DMS53 (cell line): Measurements from ENCODE around the gene CD28.
A peak's percentile ranks its signal among the peaks of the same experiment; 100 is the strongest.
"Not testable (repeated sequence)": the region's sequence is repeated elsewhere in the genome, so short reads cannot be mapped to it uniquely, and the experiment has no call there.

Experiments
- DNase-seq: peaks from one replicate; lab custom pipeline; 2025; lab: John Stamatoyannopoulos, UW

The CD28 gene

DNA sequence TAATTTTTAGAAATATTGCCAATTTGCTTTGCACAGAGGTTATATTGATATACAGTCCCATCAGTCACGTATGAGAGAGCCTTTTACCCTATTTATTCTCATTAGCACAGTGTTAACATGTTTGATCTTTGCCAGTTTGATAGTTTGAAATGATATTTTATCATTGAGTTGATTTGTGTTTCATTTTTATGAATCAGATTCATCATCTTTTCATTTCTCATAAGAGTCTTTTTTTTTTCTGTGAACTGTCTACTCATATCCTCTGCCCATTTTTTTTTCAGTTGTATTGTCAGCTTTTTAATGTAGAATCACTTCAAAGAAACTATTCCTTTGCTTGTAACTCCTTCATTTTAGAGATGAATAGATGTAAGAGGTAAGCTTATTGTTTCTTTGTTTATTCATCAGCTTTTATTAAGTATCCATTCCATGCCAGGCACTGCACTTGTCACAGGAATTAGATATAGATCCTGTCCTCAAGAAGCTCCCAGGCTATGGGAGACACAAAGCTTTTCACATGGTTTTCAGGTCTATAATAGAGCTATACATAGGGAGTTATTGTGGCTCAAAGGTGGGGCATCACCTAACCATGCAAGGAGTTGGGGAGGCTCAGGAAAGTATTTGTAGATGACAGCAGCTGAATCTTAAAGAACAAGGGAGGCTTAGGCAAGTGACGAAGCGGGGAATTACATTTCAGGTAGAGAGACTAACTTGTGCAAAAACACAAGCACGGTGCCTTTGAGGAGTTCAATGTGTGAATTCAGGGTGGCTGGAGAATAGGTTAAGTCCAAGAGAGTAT is 42.1 kb downstream of the CD28 start:
- DNase-seq = no peak

DNA sequence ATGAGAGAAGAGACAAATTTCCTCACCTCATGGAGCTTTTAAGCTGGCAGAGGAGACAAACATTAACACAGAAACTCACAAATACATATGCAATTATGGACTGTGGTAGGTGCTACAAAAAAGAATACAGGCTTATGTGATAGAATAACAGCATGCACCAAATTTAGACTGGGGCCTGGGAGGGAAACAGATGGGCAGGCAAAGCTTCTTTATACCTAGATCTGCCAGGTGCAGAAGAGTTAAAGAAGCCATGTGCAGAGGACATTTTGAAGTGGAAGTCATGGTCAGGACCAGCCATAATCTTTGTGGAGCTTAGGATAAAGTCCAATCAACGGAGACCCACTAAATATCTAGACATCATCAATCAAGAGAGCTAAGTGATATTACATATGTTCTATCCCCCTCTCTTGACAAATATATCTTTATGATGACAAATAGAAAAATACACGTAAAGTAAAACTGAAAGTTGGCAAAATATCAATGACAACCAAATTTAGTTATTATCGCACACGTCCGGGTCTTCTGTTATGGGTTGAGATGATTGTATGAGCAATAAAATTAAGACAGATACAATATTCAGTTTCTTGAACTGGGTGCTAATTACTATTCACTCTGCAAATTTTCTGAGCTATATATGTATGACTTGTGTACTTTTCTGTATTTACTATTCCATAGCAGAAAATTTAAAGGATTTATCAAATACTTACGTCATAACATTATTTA is 44.1 kb downstream of the CD28 start:
- DNase-seq = no peak

DNA sequence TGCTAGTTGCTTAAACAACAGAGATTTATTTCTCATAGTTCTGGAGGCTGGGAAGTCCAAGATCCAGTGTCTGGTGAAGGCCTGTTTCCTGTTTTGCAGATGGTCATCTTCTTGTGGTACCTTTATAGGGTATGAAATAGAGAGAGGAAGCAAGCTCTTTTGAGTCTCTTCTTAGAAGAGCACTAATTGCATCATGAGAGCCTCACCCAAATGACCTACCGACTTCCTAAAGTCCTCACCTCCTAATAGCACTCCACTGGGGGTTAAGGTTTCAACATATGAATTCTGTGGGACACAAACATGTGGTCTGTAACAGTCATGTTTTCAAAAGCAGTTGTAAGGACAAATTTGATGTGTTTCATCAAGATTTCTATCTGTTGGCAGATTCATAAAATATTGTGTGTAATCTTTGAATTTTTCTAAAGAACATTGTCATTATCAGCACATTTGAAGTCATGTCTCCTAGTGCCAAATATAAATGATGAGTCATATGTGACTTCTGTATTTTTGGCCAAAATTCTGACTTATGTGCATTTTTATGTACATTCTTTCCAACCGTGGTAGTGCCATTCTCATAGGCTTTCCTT is 45.3 kb downstream of the CD28 start:
- no peak for DNase-seq

- DNase-seq = no peak
Measured at GRCh38 chr2:203756161-203756560, 49.7 kb downstream of the CD28 start.

DNA sequence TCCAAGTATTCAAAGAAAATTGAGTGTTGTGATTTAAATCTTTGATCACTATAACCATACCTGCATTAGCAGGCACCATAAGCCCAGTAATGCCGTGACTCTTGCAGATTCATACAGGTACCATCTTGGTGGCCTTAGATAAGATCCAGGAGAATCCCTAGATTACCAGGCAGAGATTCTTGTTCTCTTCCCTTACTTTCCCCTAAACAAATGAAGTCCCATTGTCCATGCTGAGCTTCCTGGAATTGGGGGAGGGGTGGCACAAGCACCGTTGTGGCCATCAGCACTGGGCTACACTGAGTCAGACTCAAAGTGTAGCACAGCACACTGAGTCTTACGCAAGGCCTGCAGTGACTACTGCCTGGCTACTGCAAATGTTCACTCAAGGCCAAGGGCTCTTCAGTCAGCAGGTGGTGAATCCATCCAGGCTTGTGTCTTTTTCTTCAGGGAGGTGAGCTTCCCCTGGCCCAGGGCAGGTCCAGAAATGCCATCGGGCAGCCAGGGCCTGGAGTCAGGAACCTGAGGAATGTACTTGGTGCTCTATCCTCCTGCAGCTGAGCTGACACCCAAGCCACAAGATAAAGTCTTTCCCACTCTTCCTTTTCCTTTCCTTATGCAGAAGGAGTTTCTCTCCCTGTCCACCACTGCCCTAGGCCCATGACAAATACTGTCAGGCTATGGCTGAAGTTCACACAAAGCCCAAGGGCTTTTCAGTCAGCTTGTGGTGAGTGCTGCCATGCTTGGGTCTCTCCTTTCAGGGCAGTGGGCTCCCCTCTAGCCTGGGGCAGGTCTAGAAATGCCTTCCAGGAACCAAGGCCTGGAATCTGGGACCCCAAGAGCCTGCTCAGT is 52.6 kb downstream of the CD28 start:
- DNase-seq = peak; percentile 12

GRCh38 chr2:203759690-203760365 is 53.4 kb downstream of the CD28 start:
- DNase-seq = peak; percentile 8

GRCh38 chr2:203761121-203761520 is 54.7 kb downstream of the CD28 start:
- no peak for DNase-seq

DNA sequence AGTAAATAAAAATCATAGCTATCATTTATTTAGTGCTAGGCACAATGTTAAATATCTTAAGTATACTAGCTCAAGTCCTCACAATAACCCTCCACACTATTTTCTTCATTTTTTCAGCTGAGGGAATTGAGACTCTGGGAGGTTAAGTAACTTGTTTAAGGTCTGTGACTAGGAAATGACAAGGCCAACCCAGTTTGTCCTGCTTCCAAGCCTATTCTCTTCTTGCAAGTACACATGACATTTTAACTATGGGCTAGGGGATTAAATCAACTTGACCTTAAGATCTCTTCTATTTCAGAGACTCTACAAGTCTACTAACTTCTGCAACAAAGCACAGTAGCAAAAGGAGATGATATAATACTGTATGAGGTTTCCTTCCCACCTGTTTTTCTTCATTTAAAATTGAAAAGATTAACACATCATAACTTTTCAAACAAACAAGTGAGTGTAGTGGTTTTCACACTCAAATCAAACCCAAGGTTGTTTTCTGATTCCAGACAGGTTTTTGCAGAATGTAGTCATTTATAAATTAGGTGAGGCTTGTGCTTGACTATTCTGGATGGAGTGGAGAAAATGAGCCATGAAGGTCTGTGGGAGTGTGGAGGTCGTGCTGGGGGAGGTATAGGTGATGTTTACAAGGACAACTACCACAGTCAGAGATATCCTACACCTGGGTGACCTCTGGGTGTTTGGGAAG is 57.0 kb downstream of the CD28 start:
- no peak for DNase-seq

- DNase-seq = no peak
Measured at GRCh38 chr2:203763938-203764664, 57.7 kb downstream of the CD28 start.

GRCh38 chr2:203772456-203773165 is 66.2 kb downstream of the CD28 start:
- DNase-seq = no peak

GRCh38 chr2:203774760-203775159 is 68.3 kb downstream of the CD28 start:
- DNase-seq = no peak

DNA sequence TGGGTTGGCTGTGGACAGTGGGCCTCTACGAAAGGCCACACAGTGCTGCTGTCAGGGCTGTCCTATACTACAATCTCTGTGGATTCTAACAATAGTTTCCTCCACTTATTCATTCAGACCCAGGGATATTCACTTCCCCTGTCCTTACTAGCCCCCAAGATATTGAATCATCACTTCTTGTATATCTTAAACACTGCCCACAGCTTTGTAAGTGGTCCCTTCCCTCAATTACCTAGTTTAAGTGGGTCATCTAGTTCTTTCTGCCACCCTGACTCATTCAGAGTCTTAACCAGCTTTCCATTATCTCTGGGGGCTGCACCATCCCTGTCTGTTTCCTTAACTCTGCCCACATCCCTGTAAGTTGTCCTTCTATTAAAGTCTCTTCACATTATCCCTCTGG is 69.2 kb downstream of the CD28 start:
- no peak for DNase-seq

DNA sequence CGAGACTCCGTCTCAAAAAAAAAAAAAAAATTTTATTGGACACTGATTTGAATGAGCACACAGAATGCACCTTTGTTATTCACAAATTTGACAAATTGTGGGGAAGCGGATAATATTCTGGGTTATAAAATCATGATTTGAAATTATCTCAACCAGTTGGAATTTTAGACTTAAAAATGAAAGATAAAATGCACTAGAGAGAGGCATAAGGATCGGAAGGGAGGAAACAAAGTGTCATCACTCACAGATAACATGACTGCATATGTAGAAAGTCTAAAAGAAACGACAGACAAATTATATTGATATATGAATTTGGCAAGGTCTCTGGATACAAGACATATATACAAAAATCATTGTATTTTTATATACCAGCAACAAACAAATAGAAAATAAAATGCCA is 70.6 kb downstream of the CD28 start:
- DNase-seq = no peak

DNA sequence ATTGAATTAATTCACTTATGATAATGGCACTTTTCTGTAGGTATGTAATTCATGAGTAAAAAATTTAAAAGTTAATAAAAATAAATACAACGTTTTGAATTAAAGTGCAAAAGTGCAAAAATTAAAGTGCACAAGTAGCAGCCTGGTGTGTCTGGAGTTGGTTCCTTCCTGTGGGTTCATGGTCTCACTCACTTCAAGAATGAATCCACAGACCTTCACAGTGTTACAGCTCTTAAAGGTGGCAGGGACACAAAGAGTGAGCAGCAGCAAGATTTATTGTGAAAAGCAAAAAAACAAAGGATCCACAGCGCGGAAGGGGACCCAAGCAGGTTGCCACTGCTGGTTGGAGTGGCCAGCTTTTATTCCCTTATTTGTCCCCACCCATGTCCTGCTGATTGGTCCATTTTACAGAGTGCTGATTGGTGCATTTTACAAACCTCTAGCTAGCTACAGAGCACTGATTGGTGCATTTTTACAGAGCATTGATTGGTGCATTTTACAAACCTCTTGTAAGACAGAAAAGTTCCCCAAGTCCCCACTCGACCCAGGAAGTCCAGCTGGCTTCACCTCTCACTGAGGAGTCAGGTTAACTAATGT is 73.1 kb downstream of the CD28 start:
- not testable (repeated sequence) for DNase-seq

DNA sequence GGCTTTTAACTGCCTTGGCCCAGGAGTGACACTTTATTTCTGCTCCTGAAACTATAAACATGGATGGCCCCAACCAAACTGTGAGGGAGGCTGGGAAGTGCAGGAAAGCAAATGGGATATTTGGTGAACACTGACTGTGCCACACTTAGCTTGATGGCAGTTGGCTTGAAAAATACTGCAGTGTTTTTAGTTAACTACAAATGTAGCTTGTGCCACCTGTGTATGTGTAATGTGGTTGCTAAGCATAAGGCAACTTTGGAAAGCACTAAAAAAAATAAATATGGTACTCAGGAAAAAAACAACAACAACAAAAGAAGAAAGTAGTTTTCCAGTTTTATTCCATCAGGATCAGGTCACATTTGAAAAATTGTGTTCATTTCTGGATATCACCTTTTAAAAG is 73.8 kb downstream of the CD28 start:
- DNase-seq = no peak

DNA sequence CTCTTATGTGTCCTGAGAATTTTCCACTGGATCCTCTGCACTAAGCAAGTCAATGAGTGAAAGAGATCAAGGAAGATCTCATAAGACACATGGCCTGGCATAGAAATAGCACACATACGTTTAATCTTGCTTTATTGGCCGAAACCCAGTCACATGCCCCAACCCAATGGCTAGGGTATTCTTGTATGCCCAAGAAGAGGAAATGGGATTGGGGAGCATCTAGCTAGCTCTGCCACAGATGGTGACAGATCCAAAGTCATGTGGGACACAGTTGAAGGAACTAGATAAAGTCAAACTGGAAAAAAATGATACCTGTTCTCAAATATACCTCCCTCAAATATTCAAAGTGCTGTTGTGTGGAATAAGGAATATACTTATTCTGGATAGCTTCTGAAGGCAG is 74.7 kb downstream of the CD28 start:
- DNase-seq = no peak

GRCh38 chr2:203782262-203782976 is 76.0 kb downstream of the CD28 start:
- peak; percentile 85 for DNase-seq

GRCh38 chr2:203783496-203784203 is 77.2 kb downstream of the CD28 start:
- peak; percentile 23 for DNase-seq
